ENCODE data around the gene FASTKD1. TPM values are rescaled to one million over a fixed set of nuclear protein-coding genes. Genes with fewer than 3 reads are reported as not detected.
A peak's percentile ranks its signal among the peaks of the same experiment; 100 is the strongest.
"Not testable (repeated sequence)": the region's sequence is repeated elsewhere in the genome, so short reads cannot be mapped to it uniquely, and the experiment has no call there.

The FASTKD1 gene
- total and polyA plus RNA-seq, 4 experiments from 2014 or later: 12.4 to 31.8 (median 21.6) TPM

DNA sequence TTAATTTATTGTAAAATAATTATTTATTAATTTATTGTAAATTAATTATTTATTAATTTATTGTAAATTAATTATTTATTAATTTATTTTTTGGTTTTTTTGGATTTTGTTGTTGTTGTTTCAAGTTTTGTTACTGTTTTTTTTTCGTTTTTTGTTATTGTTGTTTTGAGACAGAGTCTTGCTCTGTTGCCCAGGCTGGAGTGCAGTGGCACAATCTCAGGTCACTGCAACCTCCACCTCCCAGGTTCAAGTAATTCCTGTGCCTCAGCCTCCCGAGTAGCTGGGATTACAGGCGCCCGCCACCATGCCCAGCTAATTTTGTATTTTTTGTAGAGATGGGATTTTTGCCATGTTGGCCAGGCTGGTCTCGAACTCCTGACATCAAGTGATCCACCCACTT, 11.6 kb downstream of the FASTKD1 start:
- H3K27me3 Mint-ChIP-seq; H3K36me3 ChIP-seq (ENCODE audit: insufficient read depth, low read length); H3K9me3 ChIP-seq (ENCODE audit: control insufficient read depth in 1 of 2, low read length in 2 of 2); DNase-seq; H3K4me1 ChIP-seq (ENCODE audit: insufficient read depth, low read length); H3K4me3 Mint-ChIP-seq; intact Hi-C loops (cut with micrococcal nuclease); H3K27me3 ChIP-seq (ENCODE audit: insufficient read depth, low read length); H3K4me1 Mint-ChIP-seq; H3K27ac ChIP-seq (ENCODE audit: low read depth, low read length); H3K9me3 Mint-ChIP-seq; H3K4me3 ChIP-seq (ENCODE audit: low read length in 2 of 2); CTCF ChIA-PET (ENCODE audit: partially characterized antibody): not testable (repeated sequence)
- Mint-ChIP-seq H3K27ac (peak overlapping the region in 4 of 7 donors; percentile 11 to 78 (median 62)), H3K36me3 (peaks cover 21% of the 10 kb centered on the region in 2 donors)
- POLR2A ChIA-PET (ENCODE audit: partially characterized antibody): interaction anchor here (0.6 to 1.9 kb wide), 4 partner anchors 11 to 93 kb away, joined by 3 to 13 read pairs (median 6); partner anchors contain the start of genes FASTKD1 and PPIG

DNA sequence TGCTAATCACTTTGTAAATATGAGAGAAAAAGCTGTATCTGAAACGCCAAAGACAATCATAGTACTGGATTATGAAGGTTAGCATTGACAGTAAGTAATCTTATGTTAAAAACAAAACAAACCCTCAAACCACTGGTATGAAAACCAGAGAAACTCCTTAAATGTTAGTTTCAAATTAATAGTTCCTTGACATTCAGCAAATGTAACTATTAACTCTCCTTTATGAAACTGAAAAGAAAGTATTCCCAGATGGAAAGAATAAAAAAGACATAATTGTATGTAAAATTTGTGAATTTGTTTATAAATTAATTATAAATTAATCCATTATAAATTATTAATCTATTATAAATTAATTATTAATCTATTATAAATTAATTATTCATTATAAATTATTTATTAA, 12.3 kb downstream of the FASTKD1 start:
- Mint-ChIP-seq H3K9me3 (peaks cover 0 to 10% (median 0%) of the 10 kb centered on the region in 8 donors), H3K27ac (peak overlapping the region in 3 of 7 donors; percentile 68 to 85 (median 70)), H3K36me3 (peaks cover 21% of the 10 kb centered on the region in 2 donors), H3K27me3 (no peaks in the 10 kb centered on the region), H3K4me1 (peaks cover 0 to 1% (median 0%) of the 10 kb centered on the region in 4 donors), H3K4me3 (no peak overlapping the region)
- Histone ChIP-seq H3K9me3 (ENCODE audit: control insufficient read depth in 1 of 2, low read length in 2 of 2) (no peaks in the 10 kb centered on the region), H3K27me3 (ENCODE audit: insufficient read depth, low read length) (no peaks in the 10 kb centered on the region), H3K4me3 (ENCODE audit: low read length in 2 of 2) (no peak overlapping the region), H3K27ac (ENCODE audit: low read depth, low read length) (no peak overlapping the region), H3K4me1 (ENCODE audit: insufficient read depth, low read length) (no peaks in the 10 kb centered on the region), H3K36me3 (ENCODE audit: insufficient read depth, low read length) (peaks cover 3% of the 10 kb centered on the region)
- intact Hi-C loops (cut with micrococcal nuclease): no loop called here
- ChIA-PET CTCF (ENCODE audit: partially characterized antibody) (no interaction called here), POLR2A (ENCODE audit: partially characterized antibody) (no interaction called here)
- no peak for DNase-seq

DNA sequence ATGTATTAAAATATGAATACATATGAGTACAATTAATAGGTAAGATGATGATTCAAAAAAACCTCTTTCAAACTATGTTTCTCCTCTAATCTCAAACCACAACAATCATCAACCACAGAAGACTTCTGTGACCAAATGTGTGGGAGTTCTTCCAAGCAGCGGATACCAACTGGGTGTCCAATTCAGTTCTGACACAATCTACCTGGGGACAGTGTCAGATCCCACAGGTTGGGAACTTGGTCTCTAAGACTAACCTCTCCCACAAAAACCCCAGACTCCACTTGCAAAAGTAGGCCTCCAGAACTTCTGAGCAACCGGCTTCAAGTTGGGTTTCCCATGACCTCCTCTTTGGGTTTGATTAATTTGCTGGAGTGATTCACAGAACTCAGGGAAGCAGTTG, 26.9 kb downstream of the FASTKD1 start:
- Mint-ChIP-seq H3K4me1 (peaks cover 0 to 3% (median 0%) of the 10 kb centered on the region in 4 donors), H3K9me3 (no peaks in the 10 kb centered on the region), H3K4me3 (no peak overlapping the region), H3K36me3 (peaks cover 32 to 40% of the 10 kb centered on the region in 2 donors), H3K27ac (peak overlapping the region in 2 of 7 donors; percentile 22 to 79), H3K27me3 (no peaks in the 10 kb centered on the region)
- no peak overlapping the region for H3K27ac ChIP-seq (ENCODE audit: low read depth, low read length)
- H3K4me1 ChIP-seq (ENCODE audit: insufficient read depth, low read length): no peaks in the 10 kb centered on the region
- DNase-seq: no peak
- CTCF ChIA-PET (ENCODE audit: partially characterized antibody): no interaction called here
- no peaks in the 10 kb centered on the region for H3K27me3 ChIP-seq (ENCODE audit: insufficient read depth, low read length)
- H3K9me3 ChIP-seq (ENCODE audit: control insufficient read depth in 1 of 2, low read length in 2 of 2): no peaks in the 10 kb centered on the region
- no peak overlapping the region for H3K4me3 ChIP-seq (ENCODE audit: low read length in 2 of 2)
- H3K36me3 ChIP-seq (ENCODE audit: insufficient read depth, low read length): no peaks in the 10 kb centered on the region
- POLR2A ChIA-PET (ENCODE audit: partially characterized antibody): no interaction called here
- intact Hi-C loops (cut with micrococcal nuclease): no loop called here

GRCh38 chr2:169542433-169542832, 31.2 kb downstream of the FASTKD1 start:
- Mint-ChIP-seq H3K4me3 (no peak overlapping the region), H3K27ac (no peak overlapping the region), H3K4me1 (peaks cover 0 to 3% (median 0%) of the 10 kb centered on the region in 4 donors), H3K27me3 (no peaks in the 10 kb centered on the region), H3K36me3 (peaks cover 36 to 44% of the 10 kb centered on the region in 2 donors), H3K9me3 (no peaks in the 10 kb centered on the region)
- POLR2A ChIA-PET (ENCODE audit: partially characterized antibody): no interaction called here
- Histone ChIP-seq H3K4me1 (ENCODE audit: insufficient read depth, low read length) (no peaks in the 10 kb centered on the region), H3K27me3 (ENCODE audit: insufficient read depth, low read length) (no peaks in the 10 kb centered on the region), H3K9me3 (ENCODE audit: control insufficient read depth in 1 of 2, low read length in 2 of 2) (no peaks in the 10 kb centered on the region), H3K36me3 (ENCODE audit: insufficient read depth, low read length) (no peaks in the 10 kb centered on the region), H3K4me3 (ENCODE audit: low read length in 2 of 2) (no peak overlapping the region), H3K27ac (ENCODE audit: low read depth, low read length) (no peak overlapping the region)
- intact Hi-C loops (cut with micrococcal nuclease): no loop called here
- DNase-seq: no peak
- CTCF ChIA-PET (ENCODE audit: partially characterized antibody): no interaction called here

GRCh38 chr2:169540146-169540545, 33.5 kb downstream of the FASTKD1 start:
- H3K4me1 Mint-ChIP-seq: no peaks in the 10 kb centered on the region
- Histone ChIP-seq H3K4me1 (ENCODE audit: insufficient read depth, low read length) (no peaks in the 10 kb centered on the region), H3K9me3 (ENCODE audit: control insufficient read depth in 1 of 2, low read length in 2 of 2) (no peaks in the 10 kb centered on the region), H3K36me3 (ENCODE audit: insufficient read depth, low read length) (no peaks in the 10 kb centered on the region), H3K4me3 (ENCODE audit: low read length in 2 of 2) (no peak overlapping the region), H3K27ac (ENCODE audit: low read depth, low read length) (no peak overlapping the region), H3K27me3 (ENCODE audit: insufficient read depth, low read length) (no peaks in the 10 kb centered on the region)
- H3K4me3 Mint-ChIP-seq: no peak overlapping the region
- H3K27me3 Mint-ChIP-seq: no peaks in the 10 kb centered on the region
- no peaks in the 10 kb centered on the region for H3K9me3 Mint-ChIP-seq
- POLR2A ChIA-PET (ENCODE audit: partially characterized antibody): interaction anchor here (0.6 kb wide), 1 partner anchor 8 kb away, joined by 3 read pairs; no protein-coding TSS in a partner anchor
- intact Hi-C loops (cut with micrococcal nuclease): no loop called here
- H3K27ac Mint-ChIP-seq: no peak overlapping the region
- CTCF ChIA-PET (ENCODE audit: partially characterized antibody): no interaction called here
- H3K36me3 Mint-ChIP-seq: peaks cover 27 to 35% of the 10 kb centered on the region in 2 donors
- DNase-seq: no peak

- H3K4me3 ChIP-seq (ENCODE audit: low read length in 2 of 2); H3K36me3 ChIP-seq (ENCODE audit: insufficient read depth, low read length); H3K27ac Mint-ChIP-seq; DNase-seq; H3K4me1 ChIP-seq (ENCODE audit: insufficient read depth, low read length); intact Hi-C loops (cut with micrococcal nuclease); H3K27me3 ChIP-seq (ENCODE audit: insufficient read depth, low read length); H3K9me3 ChIP-seq (ENCODE audit: control insufficient read depth in 1 of 2, low read length in 2 of 2); H3K27ac ChIP-seq (ENCODE audit: low read depth, low read length); H3K4me1 Mint-ChIP-seq; H3K4me3 Mint-ChIP-seq; POLR2A ChIA-PET (ENCODE audit: partially characterized antibody); H3K9me3 Mint-ChIP-seq; H3K27me3 Mint-ChIP-seq: not testable (repeated sequence)
- CTCF ChIA-PET (ENCODE audit: partially characterized antibody): interaction anchor here (2.5 kb wide), 1 partner anchor 12 kb away, joined by 10 read pairs; no protein-coding TSS in a partner anchor
- H3K36me3 Mint-ChIP-seq: peaks cover 27 to 36% of the 10 kb centered on the region in 2 donors
Measured at GRCh38 chr2:169539460-169539859, 34.2 kb downstream of the FASTKD1 start.

DNA sequence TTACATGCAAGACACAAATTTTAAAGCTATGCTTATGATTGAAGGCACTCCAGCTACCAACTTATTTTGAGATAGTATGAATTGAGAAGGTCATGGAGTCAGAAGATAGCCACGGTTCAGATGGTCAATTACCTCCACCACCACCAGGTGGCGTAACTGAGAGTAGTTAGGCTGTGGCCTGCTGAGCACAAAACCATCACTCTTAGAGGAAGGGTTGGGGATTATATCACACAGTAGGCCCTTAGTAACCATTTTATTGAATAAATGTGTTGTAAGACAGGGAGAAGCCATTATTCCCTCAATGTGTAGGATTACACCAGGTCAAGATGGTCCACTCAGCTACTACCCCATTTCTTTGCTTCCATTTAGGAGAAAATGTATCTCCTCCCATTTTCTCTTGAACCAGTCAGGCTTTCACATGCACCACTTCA, 45.4 kb downstream of the FASTKD1 start:
- peak overlapping the region in 3 of 7 donors; percentile 9 to 24 (median 23) for H3K27ac Mint-ChIP-seq

More for the DNA sequence above, 45.4 kb downstream of the FASTKD1 start:
- H3K36me3 Mint-ChIP-seq: peaks cover 5 to 12% of the 10 kb centered on the region in 2 donors
- POLR2A ChIA-PET (ENCODE audit: partially characterized antibody): no interaction called here
- no peaks in the 10 kb centered on the region for H3K4me1 Mint-ChIP-seq
- intact Hi-C loops (cut with micrococcal nuclease): loop anchor here (1.0 to 5.0 kb wide), 2 partner anchors 349 to 400 kb away; no protein-coding TSS in a partner anchor
- CTCF ChIA-PET (ENCODE audit: partially characterized antibody): interaction anchor here (0.7 to 1.8 kb wide), 11 partner anchors 10 to 403 kb away, joined by 3 to 13 read pairs (median 4); no protein-coding TSS in a partner anchor
- no peak overlapping the region for H3K4me3 Mint-ChIP-seq
- H3K9me3 Mint-ChIP-seq: peaks cover 0 to 1% (median 0%) of the 10 kb centered on the region in 8 donors
- H3K27ac ChIP-seq (ENCODE audit: low read depth, low read length): no peak overlapping the region
- H3K27me3 Mint-ChIP-seq: no peaks in the 10 kb centered on the region
- no peaks in the 10 kb centered on the region for H3K27me3 ChIP-seq (ENCODE audit: insufficient read depth, low read length)
- H3K4me3 ChIP-seq (ENCODE audit: low read length in 2 of 2): no peak overlapping the region
- no peaks in the 10 kb centered on the region for H3K36me3 ChIP-seq (ENCODE audit: insufficient read depth, low read length)
- no peaks in the 10 kb centered on the region for H3K4me1 ChIP-seq (ENCODE audit: insufficient read depth, low read length)
- H3K9me3 ChIP-seq (ENCODE audit: control insufficient read depth in 1 of 2, low read length in 2 of 2): no peaks in the 10 kb centered on the region
- peak; percentile 56 to 64 (median 58) for DNase-seq

Data from CD4-positive, alpha-beta memory T cell (primary cell).